ENCODE measurements around the gene NEDD8.

DNA sequence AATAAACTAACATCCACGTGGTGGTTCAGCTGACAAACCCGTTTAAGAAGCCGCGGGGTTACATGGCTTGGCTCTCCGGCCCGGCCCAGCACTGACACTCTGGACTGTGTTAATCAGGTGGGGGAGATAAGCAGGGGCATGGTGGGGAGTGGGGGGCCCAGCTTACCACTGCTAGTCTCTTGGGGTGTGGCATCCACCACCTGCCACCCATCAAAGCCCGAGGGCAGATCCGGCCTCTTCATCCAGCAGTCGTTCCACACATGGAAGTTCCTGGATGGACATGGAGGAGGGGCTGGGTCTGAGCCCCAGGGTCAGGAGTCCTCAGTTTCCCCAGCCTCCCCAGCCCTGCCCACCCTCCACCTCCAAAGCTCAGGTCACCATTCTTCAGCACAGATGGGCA is 26.0 kb upstream of the NEDD8 start:
- TF ChIP-seq, protein P1, sequence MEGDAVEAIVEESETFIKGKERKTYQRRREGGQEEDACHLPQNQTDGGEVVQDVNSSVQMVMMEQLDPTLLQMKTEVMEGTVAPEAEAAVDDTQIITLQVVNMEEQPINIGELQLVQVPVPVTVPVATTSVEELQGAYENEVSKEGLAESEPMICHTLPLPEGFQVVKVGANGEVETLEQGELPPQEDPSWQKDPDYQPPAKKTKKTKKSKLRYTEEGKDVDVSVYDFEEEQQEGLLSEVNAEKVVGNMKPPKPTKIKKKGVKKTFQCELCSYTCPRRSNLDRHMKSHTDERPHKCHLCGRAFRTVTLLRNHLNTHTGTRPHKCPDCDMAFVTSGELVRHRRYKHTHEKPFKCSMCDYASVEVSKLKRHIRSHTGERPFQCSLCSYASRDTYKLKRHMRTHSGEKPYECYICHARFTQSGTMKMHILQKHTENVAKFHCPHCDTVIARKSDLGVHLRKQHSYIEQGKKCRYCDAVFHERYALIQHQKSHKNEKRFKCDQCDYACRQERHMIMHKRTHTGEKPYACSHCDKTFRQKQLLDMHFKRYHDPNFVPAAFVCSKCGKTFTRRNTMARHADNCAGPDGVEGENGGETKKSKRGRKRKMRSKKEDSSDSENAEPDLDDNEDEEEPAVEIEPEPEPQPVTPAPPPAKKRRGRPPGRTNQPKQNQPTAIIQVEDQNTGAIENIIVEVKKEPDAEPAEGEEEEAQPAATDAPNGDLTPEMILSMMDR (IDR thresholded peaks at IDR 0.05; ENCODE audit: low read depth, low read length): no peak
- TF ChIP-seq POLR2A (IDR thresholded peaks at IDR 0.05; ENCODE audit: extremely low read depth, insufficient read length): no peak
- no peak for TF ChIP-seq MYC (IDR thresholded peaks at IDR 0.05; ENCODE audit: low read depth, low read length)
- TF ChIP-seq, protein P2, sequence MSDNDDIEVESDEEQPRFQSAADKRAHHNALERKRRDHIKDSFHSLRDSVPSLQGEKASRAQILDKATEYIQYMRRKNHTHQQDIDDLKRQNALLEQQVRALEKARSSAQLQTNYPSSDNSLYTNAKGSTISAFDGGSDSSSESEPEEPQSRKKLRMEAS (IDR thresholded peaks at IDR 0.05; ENCODE audit: low read depth, low read length): no peak

Data from NB4 (cell line).